ENCODE results near the gene COL5A3.

DNA sequence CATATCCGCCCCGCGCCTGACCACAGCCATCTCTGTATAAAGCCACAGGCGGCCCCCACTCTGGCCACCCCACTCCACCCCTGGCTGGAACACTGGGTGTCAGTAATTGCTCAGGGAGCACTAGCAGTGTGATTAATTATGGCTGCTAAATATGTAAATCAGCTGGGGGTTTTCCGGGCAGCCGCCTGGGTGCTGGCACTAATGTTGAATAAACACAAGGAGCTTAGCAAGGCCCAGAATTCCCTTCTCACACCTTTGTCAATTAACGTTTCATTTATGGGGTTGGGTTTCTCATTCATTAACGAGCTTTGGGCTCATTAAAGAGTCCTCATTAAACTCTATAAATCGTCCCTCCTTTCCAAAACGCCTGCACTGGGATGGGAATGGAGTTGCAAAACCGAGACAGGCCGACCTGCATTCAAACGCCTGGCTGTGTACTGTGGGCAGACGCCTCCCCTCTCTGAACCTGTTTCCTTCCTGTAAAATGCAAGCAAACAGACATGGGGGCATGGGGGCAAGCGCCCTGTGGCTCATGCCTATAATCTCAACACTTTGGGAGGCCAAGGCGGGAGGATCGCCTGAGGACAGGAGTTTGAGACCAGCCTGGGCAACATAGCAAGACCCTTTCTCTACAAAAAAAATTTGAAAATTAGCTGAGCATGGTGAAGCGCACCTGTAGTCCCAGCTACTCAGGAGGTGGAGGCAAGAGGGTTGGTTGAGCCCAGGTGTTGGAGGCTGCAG is 56.3 kb downstream of the COL5A3 start:
- TF ChIP-seq GATA2 (IDR thresholded peaks at IDR 0.05; ENCODE audit: low read depth, low read length): no peak
- TF ChIP-seq GATA3 (IDR thresholded peaks at IDR 0.05; ENCODE audit: low read depth, low read length): no peak
